GM18508 (cell line): ENCODE measurements around the gene ITGA11.

Source experiments
- ATAC-seq: cut with Tn5 transposase; IDR thresholded peaks from one replicate; pipeline ENCODE4 v1.9.1; 2021; ENCODE audit warnings: moderate number of reproducible peaks; ENCODE audit not compliant: insufficient read depth, unreplicated experiment

Gene ITGA11

DNA sequence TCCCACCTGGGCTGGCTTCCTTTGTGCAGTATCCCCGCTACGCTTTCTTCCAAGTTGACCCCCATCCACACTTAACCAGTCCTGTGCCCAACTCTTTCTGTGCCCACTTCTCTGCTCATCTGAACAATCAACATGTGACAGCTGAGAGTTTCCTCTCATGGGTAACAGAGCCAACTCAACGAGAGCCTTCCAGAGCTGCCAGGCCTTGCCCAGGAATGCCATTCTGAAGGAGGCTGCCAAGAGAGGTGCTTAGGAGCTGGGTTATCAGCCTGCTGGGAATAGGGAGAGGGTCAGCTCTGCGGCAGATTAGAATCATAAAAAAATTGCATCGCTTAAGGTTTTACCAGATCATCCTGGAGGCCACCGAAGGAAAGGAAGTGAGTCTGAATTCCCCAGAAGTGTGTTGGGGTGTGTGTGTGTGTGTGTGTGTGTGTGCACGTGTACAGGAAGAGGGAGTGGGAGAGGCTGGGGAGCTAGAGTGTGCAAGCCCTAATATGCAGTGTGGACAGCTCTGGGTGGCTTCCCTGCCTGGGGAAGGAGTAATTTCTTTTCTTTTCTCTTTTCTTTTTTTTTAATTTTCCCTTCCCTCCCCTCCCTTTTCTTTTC is 66.7 kb downstream of the ITGA11 start:
- ATAC-seq: no peak

DNA sequence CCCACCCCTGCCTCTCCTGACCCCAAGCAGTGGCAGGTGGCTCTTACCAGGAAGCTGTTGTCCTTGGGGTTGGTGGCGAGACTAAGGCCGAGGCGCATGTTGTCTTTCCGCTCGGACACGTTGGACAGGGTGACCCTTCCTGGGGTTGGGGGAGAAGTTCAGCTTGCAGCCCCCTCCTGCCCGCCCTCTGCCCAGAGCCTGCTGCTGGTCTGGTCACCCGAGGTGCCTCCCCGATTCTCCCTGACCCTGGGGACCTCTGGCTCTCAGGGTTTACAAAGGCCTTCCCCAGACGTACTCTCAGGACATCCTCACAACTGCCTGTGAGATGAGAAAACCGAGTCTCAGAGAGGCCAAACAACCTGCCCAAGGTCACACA is 67.3 kb downstream of the ITGA11 start:
- ATAC-seq: no peak

DNA sequence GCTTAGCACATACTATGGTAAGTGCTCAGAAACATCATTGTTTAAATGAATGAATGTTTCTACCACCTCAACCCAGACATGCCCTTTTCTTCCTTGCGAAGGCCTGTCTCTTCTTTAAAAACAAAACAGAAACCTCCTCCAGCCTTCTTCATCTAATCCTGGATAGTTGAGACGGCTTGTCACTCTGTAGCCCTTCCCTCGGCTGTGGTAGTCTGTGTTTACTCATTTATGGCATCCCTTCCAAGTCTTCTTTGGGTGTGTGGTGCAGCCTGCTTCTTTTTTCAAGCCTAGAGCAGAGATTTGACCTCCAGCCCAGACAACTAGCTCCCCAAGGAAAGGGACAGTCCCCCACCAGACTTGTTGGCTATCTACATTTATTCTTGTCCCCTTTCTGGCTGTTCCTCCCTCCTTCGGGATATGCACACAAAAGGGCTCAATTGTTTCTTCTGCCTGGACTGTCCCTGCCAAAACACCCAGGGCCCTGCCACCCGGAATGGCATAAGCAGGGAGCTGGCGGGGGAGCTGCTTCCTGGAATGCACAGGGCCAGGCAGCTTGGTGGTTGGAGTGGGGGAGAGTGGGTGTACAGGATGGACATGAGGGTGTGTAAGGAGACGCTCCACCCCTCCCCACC is 67.8 kb downstream of the ITGA11 start:
- no peak for ATAC-seq

DNA sequence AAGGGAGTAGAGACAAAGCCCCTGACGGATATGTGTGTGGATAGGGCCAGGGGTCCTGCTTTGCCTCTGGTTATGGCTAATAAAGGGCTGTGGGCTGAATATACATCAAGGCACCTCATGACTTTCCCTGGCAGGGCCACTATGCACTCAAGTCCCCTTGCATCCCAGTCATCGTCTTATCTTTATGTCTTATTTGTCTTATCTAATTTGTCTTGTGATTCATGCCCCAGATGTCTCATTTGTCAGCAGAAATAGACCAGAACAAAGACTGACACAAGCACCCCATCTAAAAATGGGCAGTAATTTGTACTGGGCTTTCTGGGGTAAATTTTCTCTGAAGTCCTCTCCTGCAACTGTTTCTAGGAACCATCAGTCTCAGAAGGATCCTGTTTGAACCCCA is 68.6 kb downstream of the ITGA11 start:
- no peak for ATAC-seq

DNA sequence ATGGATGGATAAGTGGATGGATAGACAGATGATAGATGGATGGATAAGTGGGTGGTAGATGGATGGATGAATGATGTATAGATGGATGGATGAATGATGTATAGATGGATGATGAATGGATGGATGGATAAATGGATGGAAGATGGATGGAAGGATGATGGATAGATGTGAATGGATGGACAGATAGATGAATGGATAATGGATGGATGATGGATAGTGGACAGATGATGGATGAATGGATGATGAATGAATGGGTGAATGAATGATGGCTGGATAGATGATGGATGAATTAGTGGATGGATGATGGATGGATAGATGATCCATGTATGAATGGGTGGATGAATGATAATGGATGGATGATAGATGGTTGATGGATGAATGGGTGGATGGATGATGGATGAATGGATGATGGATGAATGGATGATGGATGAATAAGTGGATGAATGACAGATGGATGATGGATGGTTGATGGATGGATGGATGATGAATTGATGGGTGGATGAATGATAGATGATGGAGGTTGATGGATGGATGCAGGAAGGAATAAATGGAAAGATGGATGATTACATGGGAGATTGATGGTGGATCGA is 69.3 kb downstream of the ITGA11 start:
- no peak for ATAC-seq

DNA sequence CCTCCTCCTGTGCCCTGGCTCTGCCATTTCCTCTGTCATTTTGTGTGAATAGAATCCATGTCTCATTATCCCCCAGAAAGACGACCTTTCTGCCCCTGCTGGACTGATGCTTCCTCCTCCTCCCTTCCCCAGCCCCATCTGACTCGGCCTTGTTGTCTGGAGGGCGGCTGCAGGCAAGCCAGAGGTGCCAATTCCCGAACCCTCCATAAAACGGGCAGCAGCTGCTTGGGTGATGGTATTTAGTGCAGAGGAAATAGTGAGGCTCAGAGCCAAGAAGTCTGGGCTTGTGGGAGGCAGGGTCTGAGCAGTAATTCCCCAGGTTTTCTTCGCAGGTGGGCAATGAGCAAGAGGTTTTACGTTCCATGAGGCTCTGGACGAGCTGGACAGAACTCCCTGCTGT is 71.2 kb downstream of the ITGA11 start:
- ATAC-seq: no peak

DNA sequence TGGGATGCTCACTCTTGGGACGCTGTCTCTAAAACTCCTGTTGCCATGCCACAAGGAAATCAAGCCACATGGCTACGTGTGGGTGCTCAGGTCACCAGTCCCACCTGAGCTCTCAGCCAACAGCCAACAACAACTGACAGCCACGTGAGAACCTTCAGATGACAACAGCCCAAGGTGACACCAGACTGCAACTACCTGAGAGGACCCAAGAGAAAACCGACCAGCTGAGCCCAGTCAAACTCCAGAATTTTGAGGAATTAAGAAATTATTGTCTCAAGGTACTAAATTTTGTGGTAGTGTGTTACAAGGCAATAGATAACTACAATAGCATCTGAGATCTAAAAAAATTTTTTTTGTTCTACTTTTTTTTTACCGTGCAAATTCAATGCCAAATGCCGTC is 75.2 kb downstream of the ITGA11 start:
- no peak for ATAC-seq

DNA sequence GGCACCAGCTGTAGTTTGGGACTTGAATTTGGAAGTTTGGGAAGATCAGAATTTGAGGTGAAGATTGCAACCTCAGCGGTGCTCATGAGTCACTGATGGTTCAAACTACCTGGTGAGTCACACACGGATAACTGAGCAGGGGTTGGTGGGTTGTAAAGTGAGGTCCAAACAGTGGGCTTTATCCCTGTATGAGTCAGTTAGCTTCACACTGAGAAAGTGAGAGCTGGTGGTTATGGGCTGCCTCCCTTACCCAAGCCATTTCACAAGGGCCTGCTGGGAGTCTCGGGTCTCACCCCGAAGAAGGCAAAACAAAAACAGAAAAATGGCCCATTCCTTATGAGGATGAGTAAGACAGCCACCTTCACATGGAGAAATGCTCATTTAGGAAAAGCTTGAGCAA is 77.0 kb downstream of the ITGA11 start:
- ATAC-seq: no peak

DNA sequence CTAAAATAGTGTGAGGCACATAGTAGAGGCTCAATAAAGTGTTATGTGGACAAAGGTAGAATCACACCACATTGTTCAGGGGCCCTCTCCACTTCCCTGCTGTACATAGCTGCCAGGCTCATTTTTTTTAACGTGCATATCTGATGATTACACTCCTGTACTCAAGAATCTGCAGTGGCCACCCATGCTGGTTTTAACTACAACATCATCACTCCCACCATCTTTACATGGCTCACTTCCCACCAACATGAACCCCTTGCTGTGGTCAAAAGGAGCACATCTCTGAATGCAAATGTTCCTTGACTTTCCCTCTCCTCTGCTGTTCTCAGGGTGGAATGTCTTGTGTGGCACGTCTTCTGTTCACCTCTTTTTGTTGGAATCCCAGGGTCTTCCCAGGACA is 77.7 kb downstream of the ITGA11 start:
- ATAC-seq: no peak

DNA sequence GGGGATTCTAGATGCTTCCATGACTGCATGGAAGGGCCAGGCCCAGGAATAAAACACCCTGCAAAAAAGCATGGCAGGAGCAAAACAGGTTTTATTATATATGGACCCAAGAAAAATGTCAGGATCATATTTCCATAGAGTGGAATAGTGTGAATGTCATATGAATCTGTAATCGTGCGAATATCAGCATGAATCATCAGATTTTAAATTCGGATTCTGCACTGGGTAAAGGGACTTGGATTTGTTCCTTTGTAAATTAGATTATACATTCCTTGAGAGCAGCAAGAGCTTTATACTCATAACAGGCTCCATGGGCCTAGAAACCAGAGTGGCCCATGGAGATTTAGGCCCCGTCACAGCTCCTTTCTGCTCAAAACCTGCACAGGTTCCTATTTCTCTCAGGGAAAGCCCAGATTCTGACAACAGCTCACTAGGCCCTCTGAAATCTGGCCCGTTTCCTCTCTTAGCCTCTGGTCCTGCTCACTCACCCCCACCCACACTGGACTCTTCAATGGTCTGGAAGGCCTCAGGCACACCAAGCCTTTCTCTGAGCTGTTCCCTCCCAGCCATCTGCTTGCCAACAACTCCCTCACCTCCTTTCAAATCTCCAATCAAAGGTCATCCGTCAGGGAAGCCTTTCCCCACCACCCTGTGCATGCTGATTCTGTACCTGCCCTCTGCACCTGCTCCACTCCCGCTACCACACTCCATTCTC is 78.4 kb downstream of the ITGA11 start:
- ATAC-seq: no peak

DNA sequence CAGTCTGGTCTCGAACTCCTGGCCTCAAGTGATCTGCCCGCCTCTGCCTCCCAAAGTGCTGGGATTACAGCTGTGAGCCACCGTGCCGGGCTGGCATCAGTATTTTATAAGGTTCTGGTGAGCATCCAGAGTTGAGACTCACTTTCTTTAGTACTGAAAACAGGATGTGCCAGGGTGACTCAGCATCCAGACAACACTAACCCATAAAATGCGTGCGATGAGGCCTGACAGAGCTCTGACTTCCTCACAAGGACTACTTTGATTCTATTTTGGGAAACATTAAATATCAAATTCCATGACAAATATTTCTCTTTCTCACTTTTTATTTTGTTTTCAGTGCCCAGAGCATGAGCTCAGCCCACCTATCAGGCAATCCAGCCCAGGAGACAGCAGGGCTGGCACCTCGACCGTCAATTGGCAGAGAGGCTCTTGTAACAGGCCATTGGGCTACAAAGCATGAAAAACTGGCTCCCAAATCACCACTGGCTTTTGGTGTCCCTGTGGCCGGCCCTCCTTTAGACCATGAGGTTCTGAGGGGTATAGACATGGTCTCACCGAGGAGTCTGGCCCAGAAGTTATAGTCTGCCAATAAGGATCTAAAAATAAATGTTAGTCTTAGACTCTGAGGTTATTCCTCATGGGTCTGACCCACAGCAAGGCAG is 79.4 kb downstream of the ITGA11 start:
- ATAC-seq: no peak

DNA sequence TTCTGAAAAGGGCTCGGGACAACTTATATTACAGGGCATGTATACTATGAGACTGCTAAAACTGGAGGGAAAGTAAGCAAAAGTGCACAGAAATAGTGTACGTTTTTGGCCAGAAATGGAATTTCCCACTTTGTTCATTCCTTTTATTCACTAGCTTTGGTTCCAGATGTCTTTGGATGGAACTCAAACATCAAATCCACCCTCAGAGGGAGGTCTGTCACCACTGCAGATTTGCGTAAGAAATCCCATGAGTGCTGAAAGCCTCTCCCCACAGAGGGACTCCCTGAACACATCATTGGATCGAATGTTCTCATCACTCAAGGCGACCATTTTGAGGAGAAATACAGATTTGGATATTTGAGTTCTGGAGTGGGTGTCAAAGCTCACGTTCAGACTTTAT is 82.8 kb downstream of the ITGA11 start:
- no peak for ATAC-seq

DNA sequence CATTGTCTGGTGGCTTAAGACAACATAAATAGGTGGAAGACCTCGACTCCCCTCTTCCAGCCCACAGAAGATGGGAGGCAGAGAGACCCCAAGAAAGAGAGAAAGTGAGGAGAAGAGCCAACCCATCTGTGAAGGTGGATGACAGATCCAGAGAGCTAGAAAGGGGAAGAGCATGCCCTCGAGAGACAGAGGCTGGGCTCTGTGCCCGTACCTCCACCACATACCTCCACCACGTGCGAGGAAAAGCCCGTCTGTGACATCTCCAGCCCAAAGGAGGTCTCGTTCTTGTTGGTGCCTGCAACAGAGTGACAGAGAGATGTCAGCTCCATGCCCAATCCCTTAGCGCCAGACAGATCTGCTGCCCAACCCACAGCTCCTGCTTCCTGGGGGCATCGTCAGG is 83.4 kb downstream of the ITGA11 start:
- no peak for ATAC-seq

DNA sequence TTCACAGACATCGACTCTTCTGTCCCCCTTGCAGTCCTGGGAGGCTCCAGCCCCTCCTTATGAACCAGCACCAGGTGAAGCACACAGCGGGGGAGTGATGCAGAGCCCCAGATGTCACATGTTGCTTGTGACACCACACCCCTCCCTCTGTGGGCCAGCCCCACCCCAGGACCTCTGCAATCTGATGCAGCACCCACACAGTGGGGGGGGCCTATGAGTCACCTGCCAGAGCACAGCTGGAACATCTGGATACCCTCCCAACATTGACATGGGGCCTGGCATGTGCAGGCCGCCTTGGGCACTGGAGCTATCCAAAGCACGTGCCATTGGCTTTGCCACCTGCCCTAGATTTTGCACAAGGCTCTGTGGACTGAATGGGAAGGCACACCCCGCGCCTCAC is 83.9 kb downstream of the ITGA11 start:
- ATAC-seq: no peak

DNA sequence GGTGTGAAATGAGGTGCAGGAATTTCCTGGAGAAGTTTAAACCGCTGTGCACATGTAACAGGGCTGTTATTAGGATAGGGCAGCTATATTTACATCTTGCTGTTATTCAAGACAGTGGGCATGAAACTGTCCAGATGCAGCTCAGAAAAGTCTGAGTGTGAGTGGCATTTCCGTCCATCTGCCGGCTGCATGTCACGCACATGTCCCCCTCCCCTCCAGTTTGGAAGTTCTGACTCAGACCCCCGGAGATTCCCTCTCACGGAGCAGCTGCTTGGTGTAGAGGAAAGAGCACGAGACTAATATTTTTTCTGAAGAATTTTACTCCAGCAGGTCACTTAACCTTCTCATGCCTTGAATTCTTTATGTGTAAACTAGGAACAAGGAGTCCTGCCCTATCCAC is 84.6 kb downstream of the ITGA11 start:
- no peak for ATAC-seq

DNA sequence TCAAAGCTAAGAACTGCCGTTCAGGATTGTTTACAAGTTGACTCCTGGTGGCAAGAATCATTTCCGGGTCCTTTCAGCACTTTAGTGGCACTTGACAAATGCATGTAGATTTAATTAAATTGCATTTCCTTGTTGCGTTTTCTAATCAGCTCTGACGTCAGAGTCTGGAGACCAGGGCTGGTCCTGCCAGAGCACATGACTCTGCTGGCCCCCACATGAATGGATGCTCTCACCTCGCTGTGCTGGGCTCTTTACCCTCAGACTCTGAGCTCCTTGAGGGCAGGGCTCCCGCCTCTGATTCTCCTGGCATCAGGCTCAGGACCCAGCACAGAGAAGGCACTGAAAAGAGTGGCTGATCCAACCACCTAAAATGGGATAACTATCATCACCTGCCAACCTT is 85.0 kb downstream of the ITGA11 start:
- no peak for ATAC-seq

DNA sequence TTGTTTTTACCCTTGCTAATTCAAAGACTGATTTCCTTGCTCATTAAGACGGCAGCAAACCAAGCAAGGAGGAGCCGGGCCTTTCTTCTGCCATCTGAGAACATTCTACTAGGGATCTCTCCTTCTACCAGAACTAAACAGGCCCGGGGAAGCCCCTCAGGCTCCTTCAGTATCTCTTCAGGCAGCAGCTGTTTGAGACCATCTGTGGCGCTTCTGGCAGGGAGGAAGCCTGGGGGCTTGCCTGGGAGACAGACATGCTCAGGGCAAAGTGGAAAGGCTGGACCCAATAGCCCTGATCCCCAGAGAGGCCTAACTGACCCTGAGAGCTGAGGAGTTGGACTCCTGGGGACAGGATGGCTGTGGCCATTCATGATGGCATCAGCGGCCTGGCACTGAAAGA is 86.5 kb downstream of the ITGA11 start:
- no peak for ATAC-seq

DNA sequence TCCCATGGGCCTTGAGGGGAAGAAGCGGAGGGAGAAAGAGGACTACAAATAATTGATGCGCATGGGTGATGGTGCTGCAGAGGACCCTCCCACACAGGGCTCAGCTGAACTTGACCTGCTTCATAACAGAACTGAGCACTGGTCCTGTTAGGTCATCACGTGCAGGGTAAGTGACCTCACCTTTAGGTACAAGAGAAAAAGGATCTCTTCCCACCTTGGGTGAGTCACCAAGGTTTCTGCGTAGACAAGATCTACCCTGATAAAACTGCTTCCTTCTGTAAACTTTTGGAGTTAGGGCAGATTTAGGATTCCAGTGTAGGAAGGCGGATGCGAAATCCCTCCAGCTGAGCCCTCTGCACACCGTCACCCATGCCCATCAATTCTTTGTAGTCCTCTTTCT is 87.4 kb downstream of the ITGA11 start:
- ATAC-seq: no peak

DNA sequence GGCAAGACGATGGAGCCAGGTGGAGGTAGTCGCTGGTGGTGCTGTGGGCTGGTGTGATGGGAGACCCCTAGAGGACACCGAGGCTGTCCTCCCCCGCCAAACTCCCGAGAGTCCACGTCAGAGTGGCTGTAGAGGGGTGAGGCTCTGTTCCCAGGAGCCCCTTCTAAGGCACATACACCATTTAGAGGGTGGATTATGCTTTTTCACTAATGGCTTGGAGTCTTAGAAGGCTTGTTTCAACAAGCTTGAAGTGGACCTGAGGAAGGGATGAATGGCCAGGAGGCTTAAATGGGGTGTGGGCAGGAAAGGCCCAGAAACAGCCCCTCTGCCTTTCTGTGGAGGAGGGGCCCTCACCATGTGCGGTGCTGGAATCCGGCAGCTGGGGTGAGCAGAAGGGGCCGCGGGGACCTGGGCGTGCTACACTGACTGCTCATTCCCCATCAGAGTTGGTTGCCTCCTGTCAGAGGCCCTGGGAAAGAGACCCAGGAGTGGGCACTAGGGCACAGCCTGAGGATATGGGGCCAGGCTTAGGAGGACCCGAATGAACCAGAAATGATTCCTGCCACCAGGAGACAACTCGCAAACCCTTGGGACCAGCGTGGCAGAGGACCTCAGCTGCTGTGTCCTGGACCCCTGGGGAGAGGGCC is 88.3 kb downstream of the ITGA11 start:
- ATAC-seq: no peak
